GM12801 (cell line): ENCODE measurements around the gene GAB3.

Experiments used
- TF ChIP-seq, protein P1 (sequence below): IDR thresholded peaks from one replicate; pipeline ENCODE4 v1.5.1; 2011; ENCODE audit warnings: control low read depth; ENCODE audit not compliant: insufficient read length; ENCODE audit errors: extremely low read depth

The GAB3 gene, protein sequence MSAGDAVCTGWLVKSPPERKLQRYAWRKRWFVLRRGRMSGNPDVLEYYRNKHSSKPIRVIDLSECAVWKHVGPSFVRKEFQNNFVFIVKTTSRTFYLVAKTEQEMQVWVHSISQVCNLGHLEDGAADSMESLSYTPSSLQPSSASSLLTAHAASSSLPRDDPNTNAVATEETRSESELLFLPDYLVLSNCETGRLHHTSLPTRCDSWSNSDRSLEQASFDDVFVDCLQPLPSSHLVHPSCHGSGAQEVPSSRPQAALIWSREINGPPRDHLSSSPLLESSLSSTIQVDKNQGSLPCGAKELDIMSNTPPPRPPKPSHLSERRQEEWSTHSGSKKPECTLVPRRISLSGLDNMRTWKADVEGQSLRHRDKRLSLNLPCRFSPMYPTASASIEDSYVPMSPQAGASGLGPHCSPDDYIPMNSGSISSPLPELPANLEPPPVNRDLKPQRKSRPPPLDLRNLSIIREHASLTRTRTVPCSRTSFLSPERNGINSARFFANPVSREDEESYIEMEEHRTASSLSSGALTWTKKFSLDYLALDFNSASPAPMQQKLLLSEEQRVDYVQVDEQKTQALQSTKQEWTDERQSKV

DNA sequence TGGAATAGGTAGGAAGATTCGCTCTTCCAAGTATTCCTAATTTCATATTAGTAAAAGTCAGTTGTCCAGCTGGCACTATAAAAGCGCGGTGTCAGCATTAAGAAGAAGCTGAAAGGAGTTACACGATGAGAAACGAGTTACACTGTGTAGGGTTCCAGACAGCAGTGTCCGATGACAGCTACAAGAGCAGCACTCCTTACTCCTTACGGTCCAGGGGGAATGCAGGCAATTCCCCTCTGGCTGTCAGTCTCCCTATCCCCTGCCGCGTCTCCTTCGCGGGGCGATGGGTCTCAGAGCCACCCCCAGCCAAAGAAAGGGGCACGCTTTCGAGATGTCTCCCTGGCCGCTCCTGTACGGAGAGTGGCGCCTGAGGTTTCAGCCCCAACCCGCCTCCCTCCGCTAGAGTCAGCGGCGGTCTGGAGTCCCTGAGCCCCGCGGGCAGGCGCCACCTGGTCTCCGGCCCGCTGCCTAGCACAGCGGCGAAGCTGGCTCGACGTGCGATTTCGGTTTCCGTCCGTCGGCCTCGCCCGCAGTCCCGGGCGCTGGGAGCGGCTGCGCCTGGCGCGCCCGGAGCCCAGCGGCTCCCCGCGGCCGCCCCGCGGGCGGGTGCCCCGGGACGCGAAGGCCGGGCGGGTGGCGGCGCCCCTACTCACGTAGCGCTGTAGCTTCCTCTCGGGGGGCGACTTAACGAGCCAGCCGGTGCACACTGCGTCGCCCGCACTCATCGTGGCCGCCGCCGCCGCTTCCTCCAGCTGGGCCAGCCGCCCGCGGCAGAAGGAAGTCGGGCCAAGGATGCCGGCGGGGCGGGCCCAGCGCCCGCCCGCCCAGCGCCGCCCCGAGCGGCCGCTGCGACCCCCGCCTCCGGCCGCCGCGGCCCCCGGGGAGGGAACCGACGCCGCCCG, at the start of gene GAB3:
GAB3 (minus strand) TSS at position 777 of the 902 bp plus-strand sequence; CDS start at position 725, 52 bp downstream.
- TF ChIP-seq, protein P1, sequence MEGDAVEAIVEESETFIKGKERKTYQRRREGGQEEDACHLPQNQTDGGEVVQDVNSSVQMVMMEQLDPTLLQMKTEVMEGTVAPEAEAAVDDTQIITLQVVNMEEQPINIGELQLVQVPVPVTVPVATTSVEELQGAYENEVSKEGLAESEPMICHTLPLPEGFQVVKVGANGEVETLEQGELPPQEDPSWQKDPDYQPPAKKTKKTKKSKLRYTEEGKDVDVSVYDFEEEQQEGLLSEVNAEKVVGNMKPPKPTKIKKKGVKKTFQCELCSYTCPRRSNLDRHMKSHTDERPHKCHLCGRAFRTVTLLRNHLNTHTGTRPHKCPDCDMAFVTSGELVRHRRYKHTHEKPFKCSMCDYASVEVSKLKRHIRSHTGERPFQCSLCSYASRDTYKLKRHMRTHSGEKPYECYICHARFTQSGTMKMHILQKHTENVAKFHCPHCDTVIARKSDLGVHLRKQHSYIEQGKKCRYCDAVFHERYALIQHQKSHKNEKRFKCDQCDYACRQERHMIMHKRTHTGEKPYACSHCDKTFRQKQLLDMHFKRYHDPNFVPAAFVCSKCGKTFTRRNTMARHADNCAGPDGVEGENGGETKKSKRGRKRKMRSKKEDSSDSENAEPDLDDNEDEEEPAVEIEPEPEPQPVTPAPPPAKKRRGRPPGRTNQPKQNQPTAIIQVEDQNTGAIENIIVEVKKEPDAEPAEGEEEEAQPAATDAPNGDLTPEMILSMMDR, result no peak

DNA sequence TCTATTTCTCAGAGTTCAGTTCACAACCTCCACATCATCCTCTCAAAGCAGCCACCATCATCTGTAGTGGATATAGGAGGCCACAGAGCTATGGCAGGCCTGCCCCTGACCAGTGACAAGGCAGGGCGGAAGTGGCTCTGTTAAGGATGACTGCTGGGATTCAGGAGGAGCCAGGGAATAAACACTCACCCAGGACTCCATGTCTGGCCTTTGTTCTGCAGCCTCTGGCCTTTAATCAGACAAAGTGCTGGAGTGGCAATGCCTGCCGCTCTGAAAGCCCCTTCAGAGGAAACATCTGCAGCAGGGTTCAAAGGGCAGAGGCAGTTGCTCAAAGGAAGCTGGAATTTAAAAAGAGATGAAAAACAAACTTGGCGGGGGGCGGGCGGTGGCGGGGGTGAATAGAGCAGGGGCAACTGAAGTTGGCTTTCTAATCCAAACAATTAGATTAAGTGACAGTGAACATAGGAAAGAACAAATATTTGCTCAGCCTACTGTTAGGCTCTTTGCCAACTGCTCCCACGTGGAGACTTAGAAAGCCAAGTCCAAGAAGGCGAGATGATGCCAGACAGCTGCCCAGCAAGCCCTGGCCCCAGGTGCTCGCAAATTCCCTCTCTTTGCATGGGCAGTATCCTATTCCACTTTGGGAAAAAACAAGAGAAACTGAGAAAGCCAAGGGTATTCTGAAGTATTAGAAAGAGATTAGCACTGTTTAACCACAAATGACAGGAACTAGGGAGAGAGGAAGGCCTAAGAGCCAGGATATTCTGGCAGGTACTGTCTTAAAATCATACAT, 48.9 kb upstream of the GAB3 start:
- TF ChIP-seq, protein P1, result no peak

DNA sequence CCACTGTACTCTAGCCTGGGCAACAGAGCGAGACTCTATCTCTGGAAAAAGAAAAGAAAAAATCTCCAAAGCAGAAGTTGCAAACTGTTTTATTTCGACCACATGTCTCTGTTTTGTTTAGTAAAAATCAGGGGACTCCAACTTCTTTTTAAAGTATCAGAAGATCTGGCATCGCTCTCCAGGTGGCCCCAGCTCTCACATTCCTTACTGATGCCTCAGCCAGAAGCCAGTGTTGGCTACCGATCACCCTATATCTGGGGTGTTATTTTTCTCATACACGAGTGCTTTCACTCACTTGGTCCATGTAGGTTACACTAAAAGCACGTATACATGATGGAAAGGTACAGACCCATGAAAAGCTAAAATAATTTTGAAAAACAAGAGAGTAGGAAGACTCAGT, 46.1 kb upstream of the GAB3 start:
- TF ChIP-seq, protein P1, result no peak

DNA sequence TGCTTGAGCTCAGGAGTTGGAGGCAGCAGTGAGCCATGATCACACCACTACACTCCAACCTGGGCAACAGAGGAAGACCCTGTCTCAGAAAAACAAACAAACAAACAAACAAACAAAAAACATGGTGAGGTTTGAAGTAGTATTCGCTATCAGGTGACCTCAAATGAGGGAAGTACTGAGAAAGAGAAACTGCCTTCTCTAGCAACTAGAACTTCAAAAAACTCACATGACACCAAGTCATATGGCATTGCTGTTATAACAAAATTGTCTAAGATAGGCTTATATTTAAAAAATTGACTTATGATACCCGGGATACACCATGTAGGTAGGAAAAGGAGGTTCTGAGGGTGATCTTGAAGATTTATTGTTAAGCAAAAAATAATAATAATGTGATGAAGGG, 44.1 kb upstream of the GAB3 start:
- TF ChIP-seq, protein P1, result no peak

DNA sequence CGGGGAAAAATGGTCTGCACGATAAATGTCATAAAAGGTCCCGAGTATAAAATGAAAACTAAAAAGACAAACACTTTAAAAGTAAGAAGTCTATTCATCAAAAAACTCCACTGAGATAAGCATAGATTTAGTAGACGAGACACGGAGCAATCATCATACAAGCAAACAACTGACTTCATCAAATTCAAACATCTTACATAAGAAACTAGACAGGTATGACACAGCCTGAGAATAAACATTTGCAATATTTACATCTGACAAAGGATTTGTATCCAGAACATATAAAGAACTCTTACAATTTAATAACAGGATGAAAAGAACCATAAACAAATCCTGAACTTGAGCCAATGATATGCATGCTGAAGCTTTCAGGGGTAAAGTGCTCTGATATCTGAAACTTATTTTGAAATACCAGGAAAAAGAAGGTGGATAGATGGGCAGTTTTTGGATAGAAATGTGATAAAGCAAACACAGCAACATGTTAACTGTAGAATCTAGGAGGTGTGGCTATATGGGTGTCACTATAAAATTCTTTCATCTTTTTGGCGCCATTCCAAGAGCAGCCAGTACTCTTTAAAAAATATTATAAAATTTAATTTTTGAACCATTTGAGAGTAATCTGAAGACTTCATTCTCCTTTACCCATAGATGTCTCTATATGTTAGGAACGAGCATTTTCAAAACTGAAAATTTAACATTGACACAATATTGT, 42.4 kb upstream of the GAB3 start:
- TF ChIP-seq, protein P1, result no peak

DNA sequence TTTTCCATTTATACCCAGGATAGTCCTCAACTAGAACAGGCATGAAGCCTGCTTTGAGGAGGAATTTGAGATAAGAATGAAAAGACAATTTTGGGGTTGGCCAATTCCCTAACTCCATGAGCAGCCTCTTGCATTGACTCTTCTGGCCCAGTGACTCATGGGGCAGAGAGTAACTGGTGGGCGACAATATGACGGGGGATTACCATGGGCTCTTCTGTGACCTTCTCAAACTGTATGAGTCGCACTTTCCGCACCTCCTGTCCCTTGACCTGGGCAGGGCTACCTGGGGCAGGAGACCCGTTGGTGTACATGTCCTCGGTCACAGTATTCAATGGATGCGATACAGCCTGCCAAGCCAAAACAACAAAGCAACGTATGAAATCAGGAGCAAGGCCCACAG, 41.1 kb upstream of the GAB3 start:
- TF ChIP-seq, protein P1, result no peak
